ENCODE data around the gene TNFAIP8L1. TPM values are rescaled to one million over a fixed set of nuclear protein-coding genes. Genes with fewer than 3 reads are reported as not detected.

The TNFAIP8L1 gene
- total RNA-seq, 1 donor from 2014 or later: 60.1 TPM

DNA sequence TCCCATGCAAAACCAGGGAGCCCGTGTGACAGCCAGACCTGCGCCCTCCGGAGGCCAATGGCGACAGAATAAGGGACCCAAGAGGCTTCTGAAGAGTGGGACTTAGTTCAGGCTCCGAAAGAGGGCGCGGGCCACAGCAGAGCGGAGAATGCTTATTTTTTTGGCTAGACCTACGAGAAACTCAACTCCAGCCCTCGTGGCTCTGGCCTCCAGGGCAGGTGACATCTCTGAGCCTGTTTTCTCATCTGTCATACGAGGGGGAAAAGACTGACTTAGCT lies 61.3 kb downstream of the TNFAIP8L1 start:
- H3K27me3 Mint-ChIP-seq (ENCODE audit: unreplicated experiment): peaks cover 6% of the 10 kb centered on the region
- TF ChIP-seq, protein P1, sequence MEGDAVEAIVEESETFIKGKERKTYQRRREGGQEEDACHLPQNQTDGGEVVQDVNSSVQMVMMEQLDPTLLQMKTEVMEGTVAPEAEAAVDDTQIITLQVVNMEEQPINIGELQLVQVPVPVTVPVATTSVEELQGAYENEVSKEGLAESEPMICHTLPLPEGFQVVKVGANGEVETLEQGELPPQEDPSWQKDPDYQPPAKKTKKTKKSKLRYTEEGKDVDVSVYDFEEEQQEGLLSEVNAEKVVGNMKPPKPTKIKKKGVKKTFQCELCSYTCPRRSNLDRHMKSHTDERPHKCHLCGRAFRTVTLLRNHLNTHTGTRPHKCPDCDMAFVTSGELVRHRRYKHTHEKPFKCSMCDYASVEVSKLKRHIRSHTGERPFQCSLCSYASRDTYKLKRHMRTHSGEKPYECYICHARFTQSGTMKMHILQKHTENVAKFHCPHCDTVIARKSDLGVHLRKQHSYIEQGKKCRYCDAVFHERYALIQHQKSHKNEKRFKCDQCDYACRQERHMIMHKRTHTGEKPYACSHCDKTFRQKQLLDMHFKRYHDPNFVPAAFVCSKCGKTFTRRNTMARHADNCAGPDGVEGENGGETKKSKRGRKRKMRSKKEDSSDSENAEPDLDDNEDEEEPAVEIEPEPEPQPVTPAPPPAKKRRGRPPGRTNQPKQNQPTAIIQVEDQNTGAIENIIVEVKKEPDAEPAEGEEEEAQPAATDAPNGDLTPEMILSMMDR (IDR thresholded peaks at IDR 0.05; ENCODE audit: unreplicated experiment): no peak
- H3K4me3 Mint-ChIP-seq (ENCODE audit: unreplicated experiment): no peak overlapping the region
- no peaks in the 10 kb centered on the region for H3K9me3 Mint-ChIP-seq (ENCODE audit: unreplicated experiment)
- no peak overlapping the region for H3K27ac Mint-ChIP-seq (ENCODE audit: unreplicated experiment)
- no peak for DNase-seq (ENCODE audit: low spot score)
- no peaks in the 10 kb centered on the region for H3K4me1 Mint-ChIP-seq (ENCODE audit: unreplicated experiment)
- peaks cover 38% of the 10 kb centered on the region for H3K36me3 Mint-ChIP-seq (ENCODE audit: low read depth, unreplicated experiment)

DNA sequence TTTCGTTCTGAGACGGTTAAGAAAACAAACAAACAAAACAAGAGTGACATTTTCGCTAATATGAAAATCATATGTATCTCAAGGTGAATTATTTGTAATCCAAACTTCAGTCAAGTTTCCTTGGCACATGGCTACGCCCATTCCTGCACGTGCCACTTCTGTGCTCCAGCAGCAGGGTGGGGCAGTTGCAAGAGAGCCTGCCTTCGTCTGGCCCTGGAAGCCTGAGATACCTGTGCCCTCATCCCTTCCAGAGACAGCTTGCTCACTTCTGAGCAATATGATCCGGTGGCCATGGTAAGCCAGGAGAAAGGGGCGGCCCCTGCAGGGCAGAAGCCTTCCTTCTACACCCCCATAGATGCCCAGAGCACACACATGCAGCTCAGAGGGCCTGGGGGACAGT lies 62.2 kb downstream of the TNFAIP8L1 start:
- Mint-ChIP-seq H3K4me3 (ENCODE audit: unreplicated experiment) (no peak overlapping the region), H3K27me3 (ENCODE audit: unreplicated experiment) (peaks cover 6% of the 10 kb centered on the region), H3K36me3 (ENCODE audit: low read depth, unreplicated experiment) (peaks cover 35% of the 10 kb centered on the region), H3K27ac (ENCODE audit: unreplicated experiment) (no peak overlapping the region), H3K4me1 (ENCODE audit: unreplicated experiment) (no peaks in the 10 kb centered on the region), H3K9me3 (ENCODE audit: unreplicated experiment) (no peaks in the 10 kb centered on the region)
- no peak for DNase-seq (ENCODE audit: low spot score)
- TF ChIP-seq, protein P1 (IDR thresholded peaks at IDR 0.05; ENCODE audit: unreplicated experiment): no peak

DNA sequence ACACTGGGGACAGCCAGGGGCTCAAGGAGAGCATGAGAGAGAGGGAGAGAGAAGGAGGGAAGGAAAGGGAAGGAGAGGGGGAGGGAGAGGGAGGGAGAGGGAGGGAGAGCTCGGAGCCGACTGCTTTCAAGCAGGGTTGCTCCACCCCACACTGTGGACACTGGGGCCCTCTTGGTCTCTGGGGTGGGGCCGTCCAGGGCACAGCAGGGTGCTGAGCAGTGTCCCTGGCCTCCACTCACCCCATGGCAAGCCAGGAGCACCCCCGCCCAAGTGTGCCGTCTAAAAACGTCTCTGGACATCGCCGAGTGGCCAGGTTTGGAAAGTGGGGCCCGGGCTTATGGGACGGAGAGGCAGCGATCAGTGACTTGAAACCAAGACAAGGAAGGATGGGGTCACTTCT lies 63.4 kb downstream of the TNFAIP8L1 start:
- Mint-ChIP-seq H3K9me3 (ENCODE audit: unreplicated experiment) (no peaks in the 10 kb centered on the region), H3K27ac (ENCODE audit: unreplicated experiment) (no peak overlapping the region), H3K4me3 (ENCODE audit: unreplicated experiment) (peak overlapping the region; percentile 8), H3K36me3 (ENCODE audit: low read depth, unreplicated experiment) (peaks cover 27% of the 10 kb centered on the region), H3K4me1 (ENCODE audit: unreplicated experiment) (no peaks in the 10 kb centered on the region), H3K27me3 (ENCODE audit: unreplicated experiment) (peaks cover 6% of the 10 kb centered on the region)
- DNase-seq (ENCODE audit: low spot score): no peak
- TF ChIP-seq, protein P1 (IDR thresholded peaks at IDR 0.05; ENCODE audit: unreplicated experiment): no peak

DNA sequence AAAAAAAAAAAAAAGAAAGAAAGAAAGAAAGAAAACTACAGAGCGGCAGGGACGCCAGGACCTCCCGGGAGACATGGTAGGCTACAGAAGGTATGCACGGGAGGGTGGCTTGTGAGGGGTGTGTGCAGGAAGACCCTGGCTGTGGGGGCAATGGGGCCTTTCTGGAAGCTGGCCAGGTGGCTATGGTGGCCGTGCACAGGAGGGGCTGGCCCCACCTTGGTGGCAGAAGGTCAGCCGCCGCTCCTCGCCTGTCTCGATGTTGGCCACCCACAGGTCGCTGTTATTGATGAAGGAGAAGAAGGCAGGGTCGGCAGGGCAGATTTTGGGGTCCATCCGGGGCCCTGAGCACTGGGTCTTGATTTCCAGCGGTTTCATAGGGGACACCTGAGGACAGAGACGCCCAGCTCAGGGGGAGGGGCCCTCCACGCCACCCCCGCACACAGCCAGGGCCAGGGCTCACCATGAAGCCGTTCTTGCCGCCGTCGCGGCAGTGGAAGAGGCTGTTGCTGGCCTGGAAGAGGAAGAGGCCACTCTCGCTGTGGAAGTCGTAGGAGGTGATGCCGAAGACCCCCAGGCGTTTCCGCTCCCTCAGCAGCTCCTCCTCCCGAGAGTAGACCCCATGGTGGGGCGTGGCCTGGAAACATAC lies 64.5 kb downstream of the TNFAIP8L1 start:
- H3K4me3 Mint-ChIP-seq (ENCODE audit: unreplicated experiment): no peak overlapping the region
- peaks cover 27% of the 10 kb centered on the region for H3K36me3 Mint-ChIP-seq (ENCODE audit: low read depth, unreplicated experiment)
- no peaks in the 10 kb centered on the region for H3K9me3 Mint-ChIP-seq (ENCODE audit: unreplicated experiment)
- H3K4me1 Mint-ChIP-seq (ENCODE audit: unreplicated experiment): no peaks in the 10 kb centered on the region
- no peak for DNase-seq (ENCODE audit: low spot score)
- H3K27ac Mint-ChIP-seq (ENCODE audit: unreplicated experiment): no peak overlapping the region
- H3K27me3 Mint-ChIP-seq (ENCODE audit: unreplicated experiment): peaks cover 6% of the 10 kb centered on the region
- TF ChIP-seq, protein P1 (IDR thresholded peaks at IDR 0.05; ENCODE audit: unreplicated experiment): no peak

DNA sequence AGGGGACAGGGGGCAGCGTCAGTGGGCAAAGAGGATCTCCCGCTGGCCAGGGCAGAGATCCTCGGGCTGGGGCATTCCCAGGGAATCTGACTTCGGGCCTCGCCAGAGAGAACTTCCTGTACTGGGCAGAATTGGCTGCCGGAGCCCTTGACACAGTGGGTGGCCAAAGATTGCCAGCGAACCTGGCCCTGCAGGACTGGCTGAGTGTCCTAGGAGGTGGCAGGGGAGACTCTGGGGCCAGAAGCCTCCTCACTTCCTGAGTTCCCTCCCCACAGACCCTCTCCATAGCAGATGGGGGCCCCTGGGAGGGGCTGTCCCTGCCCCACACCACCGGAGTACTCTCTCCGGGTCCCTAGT lies 65.0 kb downstream of the TNFAIP8L1 start:
- DNase-seq (ENCODE audit: low spot score): no peak
- Mint-ChIP-seq H3K27me3 (ENCODE audit: unreplicated experiment) (peaks cover 4% of the 10 kb centered on the region), H3K9me3 (ENCODE audit: unreplicated experiment) (no peaks in the 10 kb centered on the region), H3K27ac (ENCODE audit: unreplicated experiment) (no peak overlapping the region), H3K4me1 (ENCODE audit: unreplicated experiment) (no peaks in the 10 kb centered on the region), H3K36me3 (ENCODE audit: low read depth, unreplicated experiment) (peaks cover 30% of the 10 kb centered on the region), H3K4me3 (ENCODE audit: unreplicated experiment) (no peak overlapping the region)
- TF ChIP-seq, protein P1 (IDR thresholded peaks at IDR 0.05; ENCODE audit: unreplicated experiment): no peak

Other genes with a start within 250 kb of the TNFAIP8L1 start
- gene SH3GL1, start 239.0 kb upstream of the TNFAIP8L1 start, total RNA-seq (ENCODE audit: unreplicated experiment): 128 TPM
- 29.8 TPM for gene CHAF1A, start 236.9 kb upstream of the TNFAIP8L1 start, total RNA-seq (ENCODE audit: unreplicated experiment)
- 45.7 TPM for gene UBXN6, start 181.7 kb upstream of the TNFAIP8L1 start, total RNA-seq (ENCODE audit: unreplicated experiment)
- 107 TPM for gene HDGFL2, start 167.2 kb upstream of the TNFAIP8L1 start, total RNA-seq (ENCODE audit: unreplicated experiment)
- 0.13 TPM for gene PLIN4, start 121.0 kb upstream of the TNFAIP8L1 start, total RNA-seq (ENCODE audit: unreplicated experiment)
- 0.64 TPM for gene PLIN5, start 104.3 kb upstream of the TNFAIP8L1 start, total RNA-seq (ENCODE audit: unreplicated experiment)
- 2.2 TPM for gene LRG1, start 99.5 kb upstream of the TNFAIP8L1 start, total RNA-seq (ENCODE audit: unreplicated experiment)
- gene SEMA6B, start 79.8 kb upstream of the TNFAIP8L1 start, total RNA-seq (ENCODE audit: unreplicated experiment): 43.7 TPM
- 112 TPM for gene MYDGF, start 30.8 kb downstream of the TNFAIP8L1 start, total RNA-seq (ENCODE audit: unreplicated experiment)
- 63.3 TPM for gene DPP9, start 84.3 kb downstream of the TNFAIP8L1 start, total RNA-seq (ENCODE audit: unreplicated experiment)
- gene FEM1A, start 152.2 kb downstream of the TNFAIP8L1 start, total RNA-seq (ENCODE audit: unreplicated experiment): 12.0 TPM
- gene TICAM1, start 192.2 kb downstream of the TNFAIP8L1 start, total RNA-seq (ENCODE audit: unreplicated experiment): 3.5 TPM
- gene PLIN3, start 228.2 kb downstream of the TNFAIP8L1 start, total RNA-seq (ENCODE audit: unreplicated experiment): 73.1 TPM

Data from endothelial cell (in vitro differentiated cells).